CD4-positive, alpha-beta T cell treated with Interleukin-15 for 1 hour (primary cell): ENCODE measurements around the gene ELP2.
A peak's percentile ranks its signal among the peaks of the same experiment; 100 is the strongest.
"Not testable (repeated sequence)": the region's sequence is repeated elsewhere in the genome, so short reads cannot be mapped to it uniquely, and the experiment has no call there.

Experiments used
- DNase-seq: peaks from one replicate; pipeline ENCODE4 v3.0.0-alpha.2; 2020

Gene ELP2, protein sequence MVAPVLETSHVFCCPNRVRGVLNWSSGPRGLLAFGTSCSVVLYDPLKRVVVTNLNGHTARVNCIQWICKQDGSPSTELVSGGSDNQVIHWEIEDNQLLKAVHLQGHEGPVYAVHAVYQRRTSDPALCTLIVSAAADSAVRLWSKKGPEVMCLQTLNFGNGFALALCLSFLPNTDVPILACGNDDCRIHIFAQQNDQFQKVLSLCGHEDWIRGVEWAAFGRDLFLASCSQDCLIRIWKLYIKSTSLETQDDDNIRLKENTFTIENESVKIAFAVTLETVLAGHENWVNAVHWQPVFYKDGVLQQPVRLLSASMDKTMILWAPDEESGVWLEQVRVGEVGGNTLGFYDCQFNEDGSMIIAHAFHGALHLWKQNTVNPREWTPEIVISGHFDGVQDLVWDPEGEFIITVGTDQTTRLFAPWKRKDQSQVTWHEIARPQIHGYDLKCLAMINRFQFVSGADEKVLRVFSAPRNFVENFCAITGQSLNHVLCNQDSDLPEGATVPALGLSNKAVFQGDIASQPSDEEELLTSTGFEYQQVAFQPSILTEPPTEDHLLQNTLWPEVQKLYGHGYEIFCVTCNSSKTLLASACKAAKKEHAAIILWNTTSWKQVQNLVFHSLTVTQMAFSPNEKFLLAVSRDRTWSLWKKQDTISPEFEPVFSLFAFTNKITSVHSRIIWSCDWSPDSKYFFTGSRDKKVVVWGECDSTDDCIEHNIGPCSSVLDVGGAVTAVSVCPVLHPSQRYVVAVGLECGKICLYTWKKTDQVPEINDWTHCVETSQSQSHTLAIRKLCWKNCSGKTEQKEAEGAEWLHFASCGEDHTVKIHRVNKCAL

DNA sequence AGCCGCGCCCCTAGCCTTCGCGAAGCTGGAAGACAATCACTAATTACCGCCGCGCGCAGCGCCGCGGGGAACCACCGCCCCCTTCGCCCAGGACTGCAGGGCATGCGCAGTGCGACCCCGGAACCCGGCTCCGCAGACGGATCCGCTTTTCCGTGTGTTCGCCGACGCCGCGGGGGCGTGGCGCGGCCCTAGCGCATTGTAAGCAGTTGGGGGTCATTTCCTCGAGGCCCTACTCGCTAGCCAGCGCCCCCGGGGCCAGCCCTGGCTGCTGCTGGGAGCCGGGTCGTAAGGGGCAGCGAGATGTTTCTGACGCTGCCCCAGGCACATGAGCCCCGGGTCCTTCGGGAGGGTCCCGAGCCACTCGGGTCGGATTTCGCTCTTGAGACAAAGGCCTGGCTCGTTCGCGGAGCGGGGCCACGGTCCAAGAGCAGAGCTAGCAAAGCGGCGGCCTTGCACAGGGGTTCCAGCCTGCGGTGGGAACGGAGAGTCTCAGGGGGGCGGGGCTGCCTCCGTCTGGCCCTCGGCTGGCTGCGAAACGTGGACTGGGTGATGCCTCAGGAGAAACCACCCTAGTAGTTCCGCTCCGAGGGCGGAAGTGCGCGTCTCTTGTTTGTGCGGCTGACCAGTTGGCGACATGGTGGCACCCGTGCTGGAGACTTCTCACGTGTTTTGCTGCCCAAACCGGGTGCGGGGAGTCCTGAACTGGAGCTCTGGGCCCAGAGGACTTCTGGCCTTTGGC is at the start of gene ELP2, which contains the start of gene SLC39A6:
TSS of gene ELP2 (plus strand) at position 600 of the 739 bp plus-strand sequence. CDS start at position 635, 35 bp downstream.
TSS of gene SLC39A6 (minus strand) at position 41 of the 739 bp plus-strand sequence. CDS start 2,333 bp downstream, outside the sequence.
- DNase-seq, result peak; percentile 94

DNA sequence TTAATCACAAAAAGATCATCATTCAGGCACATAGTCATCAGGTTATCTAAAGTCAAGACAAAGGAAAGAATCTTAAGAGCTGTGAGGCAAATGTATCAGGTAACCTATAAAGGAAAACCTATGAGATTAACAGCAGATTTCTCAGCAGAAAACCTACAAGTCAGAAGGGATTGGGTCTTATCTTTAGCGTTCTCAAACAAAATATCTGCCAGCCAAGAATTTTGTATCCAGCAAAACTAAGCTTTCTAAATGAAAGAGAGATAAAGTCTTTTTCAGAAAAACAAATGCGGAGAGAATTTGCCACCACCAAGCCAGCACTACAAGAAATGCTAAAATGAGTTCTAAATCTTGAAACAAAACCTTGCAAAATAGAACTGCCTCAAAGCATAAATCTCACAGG is 48.6 kb upstream of the ELP2 start:
- not testable (repeated sequence) for DNase-seq

DNA sequence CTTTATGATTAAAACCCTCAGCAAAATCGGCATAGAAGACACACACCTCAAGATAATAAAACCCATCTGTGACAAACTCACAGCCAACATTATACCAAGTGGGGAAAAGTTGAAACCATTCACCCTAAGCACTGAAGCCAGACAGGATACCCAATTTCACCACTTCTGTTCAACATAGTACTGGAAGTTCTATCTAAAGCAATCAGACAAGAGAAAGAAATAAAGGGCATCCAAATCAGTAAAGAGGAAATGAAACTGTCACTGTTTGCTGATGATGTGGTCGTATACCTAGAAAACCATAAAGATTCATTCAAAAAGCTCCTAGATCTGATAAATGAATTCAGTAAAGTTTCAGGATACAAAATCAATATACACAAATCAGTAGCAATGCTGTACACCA is 46.0 kb upstream of the ELP2 start:
- DNase-seq, result no peak

DNA sequence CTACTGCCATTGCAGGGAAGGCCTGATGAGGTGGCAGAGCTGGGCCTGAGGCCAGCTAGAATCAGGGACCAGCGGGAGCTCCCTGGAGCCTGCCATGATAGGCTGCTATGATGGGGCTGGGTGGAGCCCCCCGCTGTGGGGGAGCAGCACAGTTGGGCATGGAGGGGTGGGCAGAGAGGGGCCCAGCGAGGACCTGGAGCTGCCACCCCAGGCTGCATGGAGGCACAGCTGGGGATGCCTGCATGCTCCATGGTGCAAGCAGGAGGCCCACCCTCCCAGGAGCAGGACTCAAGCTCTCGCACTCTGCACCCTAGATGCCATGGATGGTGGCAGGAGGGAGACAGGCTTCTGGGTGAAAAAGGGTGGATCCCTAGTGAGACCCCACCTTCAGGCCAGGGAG is 44.5 kb upstream of the ELP2 start:
- DNase-seq, result no peak

DNA sequence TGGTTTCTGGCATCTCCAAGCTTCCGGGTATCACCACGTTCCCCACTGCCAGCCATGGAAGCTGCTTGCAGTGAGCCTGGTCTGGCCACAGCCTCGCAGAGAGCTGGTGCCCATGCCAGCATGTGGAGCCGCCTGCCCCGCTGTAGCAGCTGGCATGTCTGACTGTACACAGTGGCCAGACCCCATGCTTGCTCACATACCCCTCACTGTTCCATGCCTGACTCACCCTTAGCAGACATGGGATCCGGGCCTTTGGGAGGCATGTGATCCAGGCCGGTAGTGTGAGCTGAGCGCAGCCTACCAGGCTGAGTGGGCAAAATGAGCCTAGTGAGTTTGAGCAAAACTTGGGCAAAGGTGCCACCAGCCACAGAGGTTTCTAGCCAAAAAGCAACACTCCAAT is 43.5 kb upstream of the ELP2 start:
- no peak for DNase-seq

DNA sequence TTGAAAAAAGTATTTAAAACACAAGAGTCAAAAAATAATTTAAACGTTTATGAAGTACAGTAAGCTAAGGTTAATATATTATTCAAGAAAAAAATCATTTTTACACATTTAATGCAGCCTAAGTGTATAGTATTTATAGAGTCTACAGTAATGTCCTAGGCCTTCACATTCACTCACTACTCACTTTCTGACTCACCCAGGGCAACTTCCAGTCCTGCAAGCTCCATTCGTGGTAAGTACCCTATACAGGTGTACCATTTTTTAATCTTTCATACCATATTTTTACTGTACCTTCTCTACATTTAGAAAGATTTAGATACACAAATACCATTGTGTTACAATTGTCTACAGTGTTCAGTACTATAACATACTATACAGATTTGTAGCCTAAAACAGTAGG is 41.4 kb upstream of the ELP2 start:
- DNase-seq, result no peak

DNA sequence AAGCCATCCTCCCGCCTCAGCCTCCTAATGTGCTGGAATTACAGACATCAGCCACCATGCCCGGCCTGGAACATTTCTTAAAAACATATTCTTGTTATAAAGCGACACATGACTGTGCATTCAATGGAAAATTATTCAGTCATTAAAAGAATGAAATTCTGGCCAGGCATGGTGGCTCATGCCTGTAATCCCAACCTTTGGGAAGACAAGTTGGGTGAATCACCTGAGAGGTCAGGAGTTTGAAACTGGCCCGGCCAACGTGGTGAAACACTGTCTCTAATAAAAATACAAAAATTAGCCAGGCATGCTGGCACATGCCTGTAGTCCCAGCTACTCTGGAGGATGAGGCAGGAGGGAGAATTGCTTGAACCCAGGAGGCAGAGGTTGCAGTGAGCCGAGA is 40.7 kb upstream of the ELP2 start:
- no peak for DNase-seq

DNA sequence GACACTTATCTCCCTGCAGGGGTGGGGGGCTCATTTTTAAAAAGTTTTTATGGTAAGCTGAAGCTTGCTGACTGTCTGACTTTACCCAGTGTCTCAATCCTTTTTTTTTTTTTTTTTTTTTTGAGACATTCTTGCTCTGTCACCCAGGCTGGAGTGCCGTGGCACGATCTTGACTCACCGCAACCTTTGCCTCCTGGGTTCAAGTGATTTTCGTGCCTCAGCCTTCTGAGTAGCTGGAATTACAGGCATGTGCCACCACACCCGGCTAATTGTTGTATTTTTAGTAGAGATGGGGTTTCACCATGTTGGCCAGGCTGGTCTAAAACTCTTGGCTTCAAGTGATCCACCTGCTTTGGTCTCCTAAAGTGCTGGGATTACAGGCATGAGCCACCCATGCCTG is 37.6 kb upstream of the ELP2 start:
- DNase-seq, result not testable (repeated sequence)

DNA sequence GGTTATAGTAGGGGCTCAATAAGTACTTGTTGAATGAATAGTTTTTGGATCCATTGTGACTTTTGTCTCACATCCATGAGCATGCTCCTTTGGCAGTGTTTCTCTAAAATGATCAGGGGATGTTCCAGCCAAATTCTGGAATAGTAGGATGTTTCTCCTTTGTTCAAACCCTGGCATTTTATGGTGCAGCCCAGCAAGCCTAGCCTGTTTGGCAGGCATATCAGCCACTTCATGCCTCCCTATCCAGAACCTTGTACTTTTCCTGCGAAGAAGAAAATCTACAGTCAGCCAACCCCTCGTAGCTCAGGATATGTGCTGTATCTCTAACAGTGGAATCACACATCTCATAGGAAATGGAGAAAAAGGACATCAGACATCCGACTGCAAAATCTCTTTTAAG is 35.3 kb upstream of the ELP2 start:
- DNase-seq, result no peak

DNA sequence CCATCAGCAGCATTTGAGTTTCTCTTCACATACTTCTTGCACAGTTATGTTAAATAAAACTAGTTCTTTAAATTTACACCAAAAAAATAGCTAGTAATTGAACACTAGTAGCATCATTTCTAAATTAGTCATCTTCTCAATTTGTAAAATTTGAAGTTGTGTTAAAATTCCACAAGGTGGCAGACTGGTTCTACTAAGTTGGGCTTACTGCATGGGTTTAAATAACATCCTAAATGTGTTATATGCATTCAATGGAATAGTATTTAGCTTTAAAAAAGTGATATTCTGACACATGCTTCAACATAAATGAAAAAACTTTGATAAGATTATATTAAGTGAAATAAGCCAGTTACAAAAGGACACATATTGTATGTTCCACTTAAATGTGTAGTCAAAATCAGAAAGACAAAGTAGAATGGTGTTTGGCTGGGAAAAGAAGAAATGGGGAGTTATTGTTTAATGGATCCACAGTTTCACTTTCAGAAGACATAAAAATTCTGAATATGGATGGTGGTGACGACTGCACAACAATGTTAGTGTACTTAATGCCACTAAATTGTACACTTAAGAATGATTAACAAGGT is 33.7 kb upstream of the ELP2 start:
- no peak for DNase-seq

DNA sequence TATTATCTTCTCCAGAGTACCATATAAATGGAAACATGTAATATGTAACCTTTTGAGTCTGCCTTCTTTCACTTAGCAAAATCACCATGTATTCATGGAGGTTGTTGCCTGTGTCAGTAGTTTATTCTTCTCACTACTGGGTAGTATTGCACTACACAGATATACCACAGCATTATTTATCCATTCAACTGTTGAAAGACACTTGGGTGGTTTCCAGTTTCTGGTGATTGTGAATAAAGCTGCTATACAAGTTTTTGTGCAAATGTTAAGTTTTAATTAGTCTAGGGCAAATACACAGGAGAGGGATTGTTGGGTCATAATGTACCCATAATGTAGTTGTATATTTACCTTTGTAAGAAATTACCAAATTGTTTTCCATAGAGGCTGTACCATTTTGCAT is 32.7 kb upstream of the ELP2 start:
- DNase-seq, result no peak

DNA sequence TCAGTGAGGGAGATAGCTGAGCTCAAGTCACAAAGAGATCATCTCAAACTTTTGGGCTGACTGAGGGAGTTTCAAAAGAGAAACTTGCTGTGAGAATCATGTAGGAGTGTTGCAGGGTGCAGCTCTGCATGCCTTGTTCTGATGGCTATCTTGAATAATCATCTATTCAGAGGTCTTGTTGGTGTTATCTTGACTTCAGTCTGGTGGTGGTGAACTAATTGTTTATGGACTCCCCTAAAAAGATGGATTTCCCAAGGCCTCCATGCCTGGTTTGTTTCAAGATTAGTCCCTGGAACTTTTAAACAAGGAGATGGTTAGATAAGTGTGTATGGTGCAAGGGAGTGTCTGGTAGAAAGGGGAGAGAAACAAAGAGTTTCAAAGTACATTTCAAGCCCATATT is 30.4 kb upstream of the ELP2 start:
- no peak for DNase-seq

DNA sequence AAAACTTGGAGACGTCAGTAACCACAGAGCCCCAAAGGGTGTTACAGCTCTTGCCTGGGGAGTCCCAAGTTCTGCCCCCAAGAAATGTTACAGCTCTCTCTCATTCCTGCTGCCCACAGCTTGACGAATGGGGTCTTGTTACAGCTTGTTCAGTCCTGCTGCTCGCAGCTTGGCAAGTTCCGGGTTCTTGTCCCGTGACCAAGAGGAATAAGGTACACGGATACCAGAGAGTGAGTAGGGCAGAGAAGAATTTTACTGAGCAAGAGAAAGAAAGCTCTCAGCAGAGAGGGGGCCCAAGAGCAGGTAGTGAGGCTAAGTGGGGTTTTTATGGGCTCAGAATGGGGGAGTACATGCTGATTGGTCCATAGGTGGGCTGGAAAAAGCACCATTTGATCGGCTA is 27.8 kb upstream of the ELP2 start:
- DNase-seq, result no peak

DNA sequence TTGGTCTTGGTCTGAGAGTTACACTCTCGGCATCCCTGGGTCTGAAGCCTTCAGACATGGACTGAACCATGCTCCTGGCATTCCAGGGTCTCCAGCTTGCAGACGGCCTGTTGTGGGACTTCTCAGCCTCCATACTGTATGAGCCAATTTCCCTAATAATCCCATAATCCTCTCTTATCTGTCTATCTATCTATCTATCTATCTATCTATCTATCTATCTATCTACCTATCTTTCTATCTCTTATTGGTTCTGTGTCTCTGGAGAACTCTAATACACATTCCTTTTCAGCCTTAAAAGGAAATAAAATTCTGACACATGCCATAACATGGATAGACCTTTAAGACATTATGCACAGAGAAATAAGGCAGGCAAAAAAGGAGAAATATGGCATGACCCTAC is 24.9 kb upstream of the ELP2 start:
- no peak for DNase-seq

DNA sequence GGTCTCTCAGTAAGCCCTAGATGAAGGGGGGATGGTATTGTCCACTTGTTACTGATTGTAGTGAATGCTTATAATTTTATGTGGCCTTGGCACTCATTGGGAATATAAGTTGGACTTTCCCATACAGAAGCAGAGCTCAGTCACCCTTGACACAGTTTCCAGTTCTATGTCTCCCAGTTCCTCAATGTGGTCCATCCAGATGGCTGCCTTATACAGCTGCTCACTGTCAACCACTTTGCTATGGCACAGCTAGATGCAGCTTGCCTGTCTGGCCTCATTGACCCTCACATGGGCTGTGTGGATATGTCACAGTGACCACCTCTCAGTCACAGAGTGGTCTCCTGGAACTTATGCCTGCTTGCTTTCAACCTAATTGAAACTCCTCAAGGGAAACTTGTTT is 22.2 kb upstream of the ELP2 start:
- DNase-seq, result no peak

DNA sequence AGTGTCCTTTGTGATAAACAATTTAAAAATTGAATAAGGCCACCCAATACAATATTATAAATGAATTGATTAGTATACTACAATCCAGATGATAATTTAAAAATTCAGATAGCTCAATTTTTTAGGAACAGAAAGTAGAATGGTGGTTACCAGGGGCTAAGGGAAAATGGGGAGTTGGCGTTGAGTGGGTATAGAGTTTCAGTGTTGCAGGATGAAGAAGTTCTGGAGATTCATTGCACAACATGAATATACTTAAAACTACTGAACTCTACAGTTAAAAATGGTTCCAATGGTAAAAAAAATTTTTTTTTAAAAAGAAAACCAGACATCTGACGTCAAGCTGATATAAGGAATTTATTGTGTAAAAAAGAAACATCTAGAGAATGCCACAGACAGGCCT is 21.5 kb upstream of the ELP2 start:
- DNase-seq, result no peak

DNA sequence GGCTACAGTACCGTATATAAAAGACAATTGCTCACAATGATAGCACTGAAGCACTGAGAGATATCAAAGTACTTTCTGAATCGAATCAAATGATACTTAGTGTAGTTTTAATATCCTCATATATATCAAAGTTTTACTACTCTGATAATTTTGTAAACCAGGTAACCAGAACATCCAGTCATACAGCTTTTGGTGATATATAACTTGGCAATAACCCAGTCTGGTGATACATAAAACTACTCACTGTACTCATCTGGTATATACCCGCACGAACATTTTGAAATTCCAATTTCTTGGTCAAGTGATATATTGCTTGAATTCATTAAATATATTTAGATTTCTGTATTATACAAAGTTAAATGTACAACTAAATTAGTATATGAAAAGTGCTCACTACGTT is 21.1 kb upstream of the ELP2 start:
- no peak for DNase-seq

DNA sequence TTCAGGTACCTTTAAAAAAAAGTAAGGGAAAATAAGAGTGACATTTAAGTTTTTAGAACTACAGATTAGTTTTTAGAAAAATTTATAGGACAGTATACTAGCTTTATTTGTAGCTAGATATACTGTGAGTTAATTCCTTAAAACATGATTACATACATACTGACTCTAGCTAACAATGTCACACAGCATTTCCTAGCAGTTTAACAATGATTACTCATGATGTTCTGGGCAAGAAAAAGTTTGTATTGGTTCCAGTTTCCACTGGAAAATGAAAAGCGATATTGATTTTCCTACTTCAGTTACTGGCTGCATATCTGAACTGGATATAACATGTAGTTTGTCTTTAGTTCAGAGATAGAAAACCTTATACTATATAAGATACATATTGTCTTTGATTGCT is 20.0 kb upstream of the ELP2 start:
- no peak for DNase-seq

DNA sequence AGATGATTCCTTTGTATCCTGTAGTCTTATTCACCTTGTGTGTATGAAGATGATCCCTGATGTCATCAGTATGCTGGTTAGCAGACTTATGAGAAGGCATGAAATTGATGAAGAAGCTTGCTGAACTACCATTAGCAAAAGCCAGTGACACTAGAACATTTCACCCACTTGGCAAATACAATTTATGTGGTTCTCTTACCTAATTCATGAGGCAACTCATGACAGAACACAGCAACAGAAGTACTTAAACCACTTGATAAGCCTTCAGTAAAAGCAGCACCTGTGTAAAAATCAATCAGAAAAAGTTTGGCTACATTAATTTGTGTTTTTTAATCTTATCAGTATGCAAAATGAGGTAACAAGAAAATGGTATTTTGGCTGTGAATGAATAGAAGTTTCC is 17.4 kb upstream of the ELP2 start:
- no peak for DNase-seq

DNA sequence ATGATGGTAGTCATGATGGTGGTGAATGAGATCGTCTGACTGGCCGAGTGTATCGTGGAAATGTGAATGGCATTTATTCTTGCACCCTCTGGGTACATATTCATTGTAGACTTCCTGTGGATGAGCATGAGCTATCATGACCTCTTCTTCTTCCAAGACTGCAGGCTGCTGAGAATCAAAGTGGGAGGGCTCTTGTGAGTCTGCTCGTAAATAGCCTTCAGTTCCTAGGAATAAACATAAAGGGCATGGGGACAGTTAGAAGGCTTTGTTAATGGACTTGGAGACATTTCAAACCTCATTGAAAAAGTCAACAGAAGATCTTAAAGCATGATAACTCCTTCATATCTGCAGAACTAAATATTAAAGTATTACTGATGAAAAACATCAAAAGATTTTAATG is 15.4 kb upstream of the ELP2 start:
- no peak for DNase-seq

DNA sequence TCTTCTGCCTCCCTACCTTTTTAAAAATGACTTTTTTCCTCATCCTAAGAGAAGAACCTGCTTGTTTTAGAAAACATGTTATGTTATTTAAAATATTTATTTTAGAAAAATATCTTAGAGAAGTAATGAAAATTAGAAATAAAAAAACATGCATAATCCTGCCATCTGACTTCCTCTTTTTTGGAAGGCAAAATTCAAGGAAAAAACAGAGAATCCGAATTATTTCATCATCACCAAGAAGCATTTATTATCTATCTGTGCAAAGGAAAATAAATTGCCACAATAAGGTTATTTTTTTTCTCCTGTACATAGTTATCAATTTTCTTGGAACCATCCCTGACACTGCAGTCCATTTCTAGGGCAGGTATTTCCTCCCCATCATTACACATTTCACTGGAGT is 15.0 kb upstream of the ELP2 start:
- no peak for DNase-seq

DNA sequence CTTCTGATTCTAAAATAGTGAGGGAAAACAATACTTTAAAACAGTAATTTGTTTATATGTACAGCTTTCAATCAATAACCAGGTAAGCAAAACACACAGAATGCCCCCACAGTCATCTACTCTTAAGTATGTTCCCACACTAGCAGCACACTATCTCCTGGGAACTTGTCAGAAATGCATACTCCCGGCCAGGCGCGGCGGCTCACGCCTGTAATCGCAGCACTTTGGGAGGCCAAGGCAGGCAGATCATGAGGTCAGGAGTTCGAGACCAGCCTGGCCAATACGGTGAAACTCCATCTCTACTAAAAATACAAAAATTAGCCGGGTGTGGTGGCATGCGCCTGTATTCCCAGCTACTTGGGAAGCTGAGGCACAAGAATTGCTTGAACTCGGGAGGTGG is 12.9 kb upstream of the ELP2 start:
- DNase-seq, result not testable (repeated sequence)

DNA sequence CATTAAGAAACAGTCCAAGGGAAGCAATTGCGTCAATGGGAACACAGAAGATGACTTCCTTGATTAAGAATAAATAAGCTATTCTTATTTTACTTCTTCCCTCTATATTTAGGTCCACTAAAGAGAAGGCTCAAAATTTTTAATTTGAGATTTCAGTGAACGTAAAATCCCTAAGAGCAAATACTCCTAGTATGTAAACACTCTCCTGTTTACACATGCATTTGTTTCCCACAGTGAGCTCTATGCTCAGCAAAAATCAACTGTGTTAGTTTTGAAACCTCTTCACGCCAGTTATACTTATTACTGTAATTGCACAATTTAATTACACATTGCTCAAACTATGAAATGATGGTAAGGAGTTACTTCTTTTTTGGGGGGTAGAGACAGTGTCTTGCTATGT is 9.4 kb upstream of the ELP2 start:
- no peak for DNase-seq
